Measurements from ENCODE around the gene GRIN2C. TPM values are rescaled to one million over a fixed set of nuclear protein-coding genes. Genes with fewer than 3 reads are reported as not detected.

The GRIN2C gene
- total and polyA plus RNA-seq, 2 donors (not counting 3 experiments of a cell fraction or from before 2014, with no cell fraction given), result 0.04 to 0.60 TPM

- DNase-seq (ENCODE audit: low read depth, low spot score), result no peak
- no TSS peak for BruUV-seq (replicated peaks)
Observed at GRCh38 chr17:74807925-74808324, 51.8 kb downstream of the GRIN2C start.

GRCh38 chr17:74807441-74807840 is 52.2 kb downstream of the GRIN2C start:
- H3K4me1 ChIP-seq (ENCODE audit: control insufficient read depth, extremely low read depth, insufficient read depth, low read length), result no peaks in the 10 kb centered on the region
- intact Hi-C loops (cut with micrococcal nuclease), result no loop called here
- H3K9me3 ChIP-seq (replicated peaks; ENCODE audit: control insufficient read depth, insufficient read depth, low read length), result no peaks in the 10 kb centered on the region
- DNase-seq (ENCODE audit: low read depth, low spot score) (no peak), FAIRE-seq (no peak)
- no peaks in the 10 kb centered on the region for H3K9me1 ChIP-seq (replicated peaks; ENCODE audit: control insufficient read depth, extremely low read depth, insufficient read depth, low read length)
- no peak overlapping the region for H3K9ac ChIP-seq (replicated peaks; ENCODE audit: extremely low read depth, insufficient read depth, low read length)
- CTCF ChIA-PET, result interaction anchor here (1.0 to 3.3 kb wide), 3 partner anchors 16 to 35 kb away, joined by 4 to 14 read pairs (median 7); no protein-coding TSS in a partner anchor
- dilution Hi-C loops (cut with MboI; ENCODE audit: extremely low pct_ligation_motif_present, low sequenced_read_pairs), result no loop called here
- POLR2A ChIA-PET, result no interaction called here
- no peak overlapping the region for H3K4me3 ChIP-seq (replicated peaks in 1 of 3; ENCODE audit: insufficient read depth in 1 of 3, low read depth in 1 of 3, low read length in 3 of 3)
- H2AFZ ChIP-seq (ENCODE audit: low read depth, low read length), result no peak overlapping the region
- H3K27ac ChIP-seq (ENCODE audit: insufficient read depth, low read depth, low read length), result no peak overlapping the region
- no TSS peak for BruUV-seq (replicated peaks)
- no peak overlapping the region for H3K4me2 ChIP-seq (ENCODE audit: insufficient read depth, low read length)
- H3K27me3 ChIP-seq (ENCODE audit: control insufficient read depth in 2 of 2, insufficient read depth in 2 of 2, low read length in 2 of 2), result no peaks in the 10 kb centered on the region
- H3K79me2 ChIP-seq (ENCODE audit: control insufficient read depth, insufficient read depth, low read length), result no peaks in the 10 kb centered on the region
- H4K20me1 ChIP-seq (replicated peaks; ENCODE audit: control insufficient read depth, extremely low read depth, insufficient read depth, low read length), result no peaks in the 10 kb centered on the region
- TF ChIP-seq GATA2 (IDR thresholded peaks at IDR 0.05; ENCODE audit: insufficient read depth, insufficient read length, low read depth, low read length), result no peak
- no peak for TF ChIP-seq CTCF (IDR thresholded peaks at IDR 0.05; ENCODE audit: extremely low read depth in 1 of 2, insufficient read depth in 1 of 2, low read depth in 1 of 2, low read length in 2 of 2)
- TF ChIP-seq EZH2 (IDR thresholded peaks at IDR 0.05; ENCODE audit: borderline replicate concordance, low read depth, low read length, severe bottlenecking), result no peak
- TF ChIP-seq MYC (IDR thresholded peaks at IDR 0.05; ENCODE audit: low read depth, low read length), result no peak
- TF ChIP-seq POLR2A (IDR thresholded peaks at IDR 0.05; ENCODE audit: low read depth, low read length), result no peak
- no peak for TF ChIP-seq JUN (IDR thresholded peaks at IDR 0.05; ENCODE audit: borderline replicate concordance, insufficient read depth, insufficient read length, low read depth)
- no peak for TF ChIP-seq MAX (IDR thresholded peaks at IDR 0.05; ENCODE audit: insufficient read depth, insufficient read length)
- TF ChIP-seq FOS (IDR thresholded peaks at IDR 0.05; ENCODE audit: borderline replicate concordance, insufficient read depth, low read length), result no peak
- no peak for TF ChIP-seq POLR2AphosphoS5 (IDR thresholded peaks at IDR 0.05; ENCODE audit: insufficient read depth, low read depth, low read length)
- H3K36me3 ChIP-seq (ENCODE audit: control insufficient read depth in 2 of 2, extremely low read depth in 1 of 2, insufficient read depth in 2 of 2, low read length in 2 of 2), result no peaks in the 10 kb centered on the region

More at GRCh38 chr17:74807925-74808324, 51.8 kb downstream of the GRIN2C start:
- POLR2A ChIA-PET, result no interaction called here
- Histone ChIP-seq H3K9me3 (replicated peaks; ENCODE audit: control insufficient read depth, insufficient read depth, low read length) (no peaks in the 10 kb centered on the region), H2AFZ (ENCODE audit: low read depth, low read length) (no peak overlapping the region), H3K27me3 (ENCODE audit: control insufficient read depth in 2 of 2, insufficient read depth in 2 of 2, low read length in 2 of 2) (no peaks in the 10 kb centered on the region), H3K4me2 (ENCODE audit: insufficient read depth, low read length) (no peak overlapping the region), H3K4me3 (replicated peaks in 1 of 3; ENCODE audit: insufficient read depth in 1 of 3, low read depth in 1 of 3, low read length in 3 of 3) (no peak overlapping the region), H4K20me1 (replicated peaks; ENCODE audit: control insufficient read depth, extremely low read depth, insufficient read depth, low read length) (no peaks in the 10 kb centered on the region), H3K4me1 (ENCODE audit: control insufficient read depth, extremely low read depth, insufficient read depth, low read length) (no peaks in the 10 kb centered on the region), H3K79me2 (ENCODE audit: control insufficient read depth, insufficient read depth, low read length) (no peaks in the 10 kb centered on the region), H3K36me3 (ENCODE audit: control insufficient read depth in 2 of 2, extremely low read depth in 1 of 2, insufficient read depth in 2 of 2, low read length in 2 of 2) (no peaks in the 10 kb centered on the region), H3K27ac (ENCODE audit: insufficient read depth, low read depth, low read length) (no peak overlapping the region), H3K9ac (replicated peaks; ENCODE audit: extremely low read depth, insufficient read depth, low read length) (no peak overlapping the region), H3K9me1 (replicated peaks; ENCODE audit: control insufficient read depth, extremely low read depth, insufficient read depth, low read length) (no peaks in the 10 kb centered on the region)
- dilution Hi-C loops (cut with MboI; ENCODE audit: extremely low pct_ligation_motif_present, low sequenced_read_pairs) (no loop called here), intact Hi-C loops (cut with micrococcal nuclease) (no loop called here)
- no peak for FAIRE-seq
- TF ChIP-seq POLR2AphosphoS5 (IDR thresholded peaks at IDR 0.05; ENCODE audit: insufficient read depth, low read depth, low read length) (no peak), GATA2 (IDR thresholded peaks at IDR 0.05; ENCODE audit: insufficient read depth, insufficient read length, low read depth, low read length) (no peak), FOS (IDR thresholded peaks at IDR 0.05; ENCODE audit: borderline replicate concordance, insufficient read depth, low read length) (no peak)
- CTCF ChIA-PET, result interaction anchor here (1.0 to 3.3 kb wide), 2 partner anchors 17 to 18 kb away, joined by 4 to 14 read pairs; no protein-coding TSS in a partner anchor
